HL-60 (cell line): ENCODE data around the gene GABRB3.

Experiments
- DNase-seq, 2 experiments: peaks; one replicate each; pipeline ENCODE4 v3.0.0-alpha.2; 2010 to 2020; ENCODE audit warnings: low read depth in 1 of 2, low spot score in 1 of 2
- H3K27ac ChIP-seq: fragments of 250-450 bp; sonication (Bioruptor Pico); replicated peaks from 2 replicates; pipeline ENCODE4 v1.5.1; 2020; ENCODE audit warnings: mild to moderate bottlenecking, moderate library complexity
- H3K27me3 ChIP-seq: fragments of 250-450 bp; sonication (Bioruptor Pico); 2 replicates; pipeline ENCODE4 v1.5.1; 2021; ENCODE audit warnings: mild to moderate bottlenecking, moderate library complexity; ENCODE audit not compliant: insufficient read depth, poor library complexity, severe bottlenecking
- H3K4me3 ChIP-seq: replicated peaks from 2 replicates; pipeline ENCODE4 v1.5.1; 2011; ENCODE audit warnings: mild to moderate bottlenecking, control low read depth, low read length; ENCODE audit not compliant: insufficient read depth
- CTCF ChIP-seq: IDR thresholded peaks from one replicate; pipeline ENCODE4 v1.5.1; 2011; ENCODE audit warnings: low read length, control low read depth, inconsistent platforms; ENCODE audit not compliant: insufficient read depth
- GABPA ChIP-seq: IDR thresholded peaks from 2 replicates; pipeline ENCODE4 v1.6.1; 2012; ENCODE audit warnings: low read depth
- POLR2AphosphoS5 ChIP-seq: IDR thresholded peaks from 2 replicates; pipeline ENCODE4 v1.6.1; 2012; ENCODE audit warnings: low read depth
- REST ChIP-seq: IDR thresholded peaks from 2 replicates; pipeline ENCODE4 v1.6.1; 2012; ENCODE audit warnings: low read depth; ENCODE audit not compliant: insufficient replicate concordance
- SPI1 ChIP-seq: IDR thresholded peaks from 2 replicates; pipeline ENCODE4 v1.6.1; 2012; ENCODE audit warnings: low read depth, mild to moderate bottlenecking, borderline replicate concordance

GABRB3 gene

GRCh38 chr15:26738996-26739395, 33.9 kb downstream of the GABRB3 start:
- TF ChIP-seq GABPA (no peak), POLR2AphosphoS5 (no peak), CTCF (no peak), SPI1 (no peak), REST (no peak)
- H3K4me3 ChIP-seq: no peak overlapping the region
- no peak overlapping the region for H3K27ac ChIP-seq
- no peaks in the 10 kb centered on the region for H3K27me3 ChIP-seq
- DNase-seq: no peak

- DNase-seq: no peak
- no peak for TF ChIP-seq GABPA
- TF ChIP-seq POLR2AphosphoS5: no peak
- no peak for TF ChIP-seq REST
- no peak for TF ChIP-seq CTCF
- no peak for TF ChIP-seq SPI1
- Histone ChIP-seq H3K4me3 (no peak overlapping the region), H3K27me3 (no peaks in the 10 kb centered on the region), H3K27ac (no peak overlapping the region)
These were observed 36.2 kb downstream of the GABRB3 start for GRCh38 chr15:26736502-26737248.

- Histone ChIP-seq H3K4me3 (no peak overlapping the region), H3K27ac (no peak overlapping the region), H3K27me3 (no peaks in the 10 kb centered on the region)
- DNase-seq: no peak
- TF ChIP-seq REST: no peak
- TF ChIP-seq GABPA: no peak
- TF ChIP-seq SPI1: no peak
- no peak for TF ChIP-seq POLR2AphosphoS5
- TF ChIP-seq CTCF: no peak
These were observed 40.9 kb downstream of the GABRB3 start for GRCh38 chr15:26731965-26732364.
